HepG2 (cell line): ENCODE data around the gene LILRB2.
"Not testable (repeated sequence)": the region's sequence is repeated elsewhere in the genome, so short reads cannot be mapped to it uniquely, and the experiment has no call there.

ENCODE experiments used
- CTCF ChIP-seq: sonication (generic); formaldehyde crosslinking; IDR thresholded peaks from 2 replicates; pipeline ENCODE4 v1.5.0; 2020; ENCODE audit warnings: mild to moderate bottlenecking, missing genetic modification reagents, moderate library complexity
- MTA1 ChIP-seq: sonication (generic); formaldehyde crosslinking; IDR thresholded peaks from 2 replicates; pipeline ENCODE4 v1.4.0; 2020; ENCODE audit warnings: missing genetic modification reagents, mild to moderate bottlenecking, borderline replicate concordance

GRCh38 chr19:54289160-54289559, 8.2 kb upstream of the LILRB2 start:
- TF ChIP-seq CTCF, MTA1 (CRISPR knock-in tag): not testable (repeated sequence)
